ENCODE measurements around the gene TEX54. TPM values are rescaled to one million over a fixed set of nuclear protein-coding genes. Genes with fewer than 3 reads are reported as not detected.
A peak's percentile ranks its signal among the peaks of the same experiment; 100 is the strongest.

The TEX54 gene
- polyA plus RNA-seq (2011; rRNA removed), result not detected in 2 replicates
- polyA plus RNA-seq (2012; cell fraction: cytosol; rRNA removed), result not detected in 2 replicates
- 0.39 TPM in 1 of 2 replicates, not detected in the other for polyA plus RNA-seq (2012; cell fraction: nucleus; rRNA removed)
- polyA plus RNA-seq (2017; fragmentation: RNase III; extraction: RNeasy Plus Mini Kit Qiagen cat#74134 plus additional on column Dnase treatment), result not detected in 3 replicates
- not detected in 2 replicates for polyA minus RNA-seq (2011; rRNA and poly(A)+ RNA removed)

DNA sequence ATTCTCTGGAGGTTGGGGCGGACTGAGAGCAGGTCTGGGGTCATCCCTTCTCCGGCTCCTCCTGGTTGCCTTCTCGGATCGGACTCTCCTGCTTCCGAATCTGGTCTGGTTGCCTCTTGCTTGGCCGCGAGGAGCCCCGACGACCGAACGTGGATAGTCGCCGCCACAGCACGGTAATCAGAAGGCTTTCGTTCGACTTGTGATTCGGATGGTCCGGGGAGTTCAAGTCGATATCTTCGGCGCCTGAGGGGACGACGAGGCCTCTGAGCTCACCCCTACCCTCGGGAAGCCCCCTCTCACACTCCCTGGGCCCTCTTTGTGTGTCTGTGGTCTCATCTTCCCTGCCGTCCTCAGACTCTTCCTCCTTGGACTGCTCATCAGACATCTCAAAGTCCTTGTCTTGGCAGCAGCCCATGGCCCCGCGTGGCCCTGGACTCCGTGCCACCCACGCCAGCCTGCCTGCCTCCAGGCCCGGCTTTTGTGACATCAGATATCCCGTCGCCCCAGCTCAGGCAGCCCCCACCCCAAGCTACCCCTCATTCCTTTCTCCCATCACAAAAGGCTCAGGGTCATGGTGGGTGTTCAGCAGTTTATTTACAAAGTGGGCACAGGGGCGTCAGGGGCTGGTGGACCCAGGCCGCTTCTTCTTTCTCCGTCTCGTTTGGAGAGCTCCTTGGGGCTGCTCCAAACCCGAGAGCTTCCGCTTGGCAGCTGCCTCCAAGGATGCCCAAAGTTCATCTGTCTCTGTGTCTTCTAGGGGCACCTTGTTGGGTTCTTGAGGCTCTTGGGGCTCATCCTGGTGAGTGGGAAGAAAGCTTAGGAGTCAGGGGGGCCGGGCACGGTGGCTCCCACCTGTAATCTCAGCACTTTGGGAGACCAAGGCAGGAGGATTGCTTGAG, at the start of gene TEX54:
Gene TEX54, minus strand, starts transcription at position 506 of the 899 bp plus-strand sequence.
- TF ChIP-seq HOXB5 (CRISPR knock-in tag; IDR thresholded peaks at IDR 0.05), result 0 out of 2 replicates have a peak, but pooled peaks have one; percentile 19
- 0 out of 2 replicates have a peak, but pooled peaks have one; percentile 76 for TF ChIP-seq POLR2AphosphoS2 (conservative IDR thresholded peaks at IDR 0.05; ENCODE audit: low read length)
- TF ChIP-seq TFCP2L1 (CRISPR knock-in tag; IDR thresholded peaks at IDR 0.05), result no peak
- TF ChIP-seq, protein P1, sequence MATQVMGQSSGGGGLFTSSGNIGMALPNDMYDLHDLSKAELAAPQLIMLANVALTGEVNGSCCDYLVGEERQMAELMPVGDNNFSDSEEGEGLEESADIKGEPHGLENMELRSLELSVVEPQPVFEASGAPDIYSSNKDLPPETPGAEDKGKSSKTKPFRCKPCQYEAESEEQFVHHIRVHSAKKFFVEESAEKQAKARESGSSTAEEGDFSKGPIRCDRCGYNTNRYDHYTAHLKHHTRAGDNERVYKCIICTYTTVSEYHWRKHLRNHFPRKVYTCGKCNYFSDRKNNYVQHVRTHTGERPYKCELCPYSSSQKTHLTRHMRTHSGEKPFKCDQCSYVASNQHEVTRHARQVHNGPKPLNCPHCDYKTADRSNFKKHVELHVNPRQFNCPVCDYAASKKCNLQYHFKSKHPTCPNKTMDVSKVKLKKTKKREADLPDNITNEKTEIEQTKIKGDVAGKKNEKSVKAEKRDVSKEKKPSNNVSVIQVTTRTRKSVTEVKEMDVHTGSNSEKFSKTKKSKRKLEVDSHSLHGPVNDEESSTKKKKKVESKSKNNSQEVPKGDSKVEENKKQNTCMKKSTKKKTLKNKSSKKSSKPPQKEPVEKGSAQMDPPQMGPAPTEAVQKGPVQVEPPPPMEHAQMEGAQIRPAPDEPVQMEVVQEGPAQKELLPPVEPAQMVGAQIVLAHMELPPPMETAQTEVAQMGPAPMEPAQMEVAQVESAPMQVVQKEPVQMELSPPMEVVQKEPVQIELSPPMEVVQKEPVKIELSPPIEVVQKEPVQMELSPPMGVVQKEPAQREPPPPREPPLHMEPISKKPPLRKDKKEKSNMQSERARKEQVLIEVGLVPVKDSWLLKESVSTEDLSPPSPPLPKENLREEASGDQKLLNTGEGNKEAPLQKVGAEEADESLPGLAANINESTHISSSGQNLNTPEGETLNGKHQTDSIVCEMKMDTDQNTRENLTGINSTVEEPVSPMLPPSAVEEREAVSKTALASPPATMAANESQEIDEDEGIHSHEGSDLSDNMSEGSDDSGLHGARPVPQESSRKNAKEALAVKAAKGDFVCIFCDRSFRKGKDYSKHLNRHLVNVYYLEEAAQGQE (IDR thresholded peaks at IDR 0.05), result no peak
- Histone ChIP-seq H3K27ac (peak within 1 kb of the TSS; percentile 91 to 94), H3K9me3 (no peaks in the 10 kb centered on the region), H3K4me3 (peak within 1 kb of the TSS; percentile 85), H3K4me2 (peak within 1 kb of the TSS; percentile 78), H3K4me1 (peaks cover 19% of the 10 kb centered on the region)
- DNase-seq (ENCODE audit: low read depth in 1 of 2, low spot score in 1 of 2) (no peak), ATAC-seq (peak; percentile 49 to 51), FAIRE-seq (no peak)
- ChIA-PET POLR2A (interaction anchor here (0.6 to 2.2 kb wide), 14 partner anchors 8 to 211 kb away, joined by 3 to 52 read pairs (median 6); partner anchors contain the start of genes B3GAT3, HNRNPUL2, SLC3A2 and TMEM179B), CTCF (interaction anchor here (0.6 to 3.0 kb wide), 5 partner anchors 9 to 438 kb away, joined by 3 to 16 read pairs (median 4); partner anchors contain the start of gene TMEM179B)
- 23% methylated on average over 39 of the region's 40 CpGs for WGBS (ENCODE audit: missing lambda C conversion rate)

DNA sequence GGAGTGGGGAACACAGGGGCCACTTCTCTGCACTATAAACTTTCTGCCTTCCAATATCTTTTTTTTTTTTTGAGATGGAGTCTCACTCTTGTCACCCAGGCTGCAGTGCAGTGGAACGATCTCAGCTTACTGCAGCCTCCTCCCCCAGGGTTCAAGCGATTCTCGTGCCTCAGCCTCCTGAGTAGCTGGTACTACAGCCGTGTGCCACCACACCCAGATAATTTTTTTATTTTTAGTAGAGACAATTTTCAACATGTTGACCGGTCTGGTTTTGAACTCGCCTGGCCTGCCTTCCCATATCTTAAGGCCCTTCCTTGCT, 49.7 kb upstream of the TEX54 start:
- FAIRE-seq (no peak), DNase-seq (ENCODE audit: low read depth in 1 of 2, low spot score in 1 of 2) (no peak), ATAC-seq (no peak)
- Histone ChIP-seq H3K4me2 (peak overlapping the region; percentile 95), H3K9me3 (no peaks in the 10 kb centered on the region), H3K27ac (peak overlapping the region; percentile 97 to 100), H3K4me1 (peaks cover 61% of the 10 kb centered on the region), H3K4me3 (peak overlapping the region; percentile 89)
- TF ChIP-seq, protein P2, sequence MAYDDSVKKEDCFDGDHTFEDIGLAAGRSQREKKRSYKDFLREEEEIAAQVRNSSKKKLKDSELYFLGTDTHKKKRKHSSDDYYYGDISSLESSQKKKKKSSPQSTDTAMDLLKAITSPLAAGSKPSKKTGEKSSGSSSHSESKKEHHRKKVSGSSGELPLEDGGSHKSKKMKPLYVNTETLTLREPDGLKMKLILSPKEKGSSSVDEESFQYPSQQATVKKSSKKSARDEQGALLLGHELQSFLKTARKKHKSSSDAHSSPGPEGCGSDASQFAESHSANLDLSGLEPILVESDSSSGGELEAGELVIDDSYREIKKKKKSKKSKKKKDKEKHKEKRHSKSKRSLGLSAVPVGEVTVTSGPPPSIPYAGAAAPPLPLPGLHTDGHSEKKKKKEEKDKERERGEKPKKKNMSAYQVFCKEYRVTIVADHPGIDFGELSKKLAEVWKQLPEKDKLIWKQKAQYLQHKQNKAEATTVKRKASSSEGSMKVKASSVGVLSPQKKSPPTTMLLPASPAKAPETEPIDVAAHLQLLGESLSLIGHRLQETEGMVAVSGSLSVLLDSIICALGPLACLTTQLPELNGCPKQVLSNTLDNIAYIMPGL (CRISPR knock-in tag; IDR thresholded peaks at IDR 0.05; ENCODE audit: borderline replicate concordance), result no peak
- TF ChIP-seq JUN (IDR thresholded peaks at IDR 0.05), result no peak
- no peak for TF ChIP-seq EHF (CRISPR knock-in tag; IDR thresholded peaks at IDR 0.05)
- no peak for TF ChIP-seq PHF8 (IDR thresholded peaks at IDR 0.05; ENCODE audit: borderline replicate concordance, low read depth)
- no peak for TF ChIP-seq EHMT2 (IDR thresholded peaks at IDR 0.05; ENCODE audit: low read depth)
- TF ChIP-seq ZSCAN20 (CRISPR knock-in tag; IDR thresholded peaks at IDR 0.05), result no peak
- no peak for TF ChIP-seq CBX8 (IDR thresholded peaks at IDR 0.05)
- TF ChIP-seq HOXB5 (CRISPR knock-in tag; IDR thresholded peaks at IDR 0.05), result no peak
- no peak for TF ChIP-seq RNF2 (IDR thresholded peaks at IDR 0.05; ENCODE audit: borderline replicate concordance, low read depth)
- TF ChIP-seq SMC3 (IDR thresholded peaks at IDR 0.05), result no peak
- no peak for TF ChIP-seq RFX5 (IDR thresholded peaks at IDR 0.05)
- TF ChIP-seq CHD2 (IDR thresholded peaks at IDR 0.05; ENCODE audit: low read length, partially characterized antibody), result no peak
- TF ChIP-seq, protein P3, sequence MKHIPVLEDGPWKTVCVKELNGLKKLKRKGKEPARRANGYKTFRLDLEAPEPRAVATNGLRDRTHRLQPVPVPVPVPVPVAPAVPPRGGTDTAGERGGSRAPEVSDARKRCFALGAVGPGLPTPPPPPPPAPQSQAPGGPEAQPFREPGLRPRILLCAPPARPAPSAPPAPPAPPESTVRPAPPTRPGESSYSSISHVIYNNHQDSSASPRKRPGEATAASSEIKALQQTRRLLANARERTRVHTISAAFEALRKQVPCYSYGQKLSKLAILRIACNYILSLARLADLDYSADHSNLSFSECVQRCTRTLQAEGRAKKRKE (CRISPR knock-in tag; IDR thresholded peaks at IDR 0.05; ENCODE audit: low read depth), result no peak
- TF ChIP-seq, protein P4, sequence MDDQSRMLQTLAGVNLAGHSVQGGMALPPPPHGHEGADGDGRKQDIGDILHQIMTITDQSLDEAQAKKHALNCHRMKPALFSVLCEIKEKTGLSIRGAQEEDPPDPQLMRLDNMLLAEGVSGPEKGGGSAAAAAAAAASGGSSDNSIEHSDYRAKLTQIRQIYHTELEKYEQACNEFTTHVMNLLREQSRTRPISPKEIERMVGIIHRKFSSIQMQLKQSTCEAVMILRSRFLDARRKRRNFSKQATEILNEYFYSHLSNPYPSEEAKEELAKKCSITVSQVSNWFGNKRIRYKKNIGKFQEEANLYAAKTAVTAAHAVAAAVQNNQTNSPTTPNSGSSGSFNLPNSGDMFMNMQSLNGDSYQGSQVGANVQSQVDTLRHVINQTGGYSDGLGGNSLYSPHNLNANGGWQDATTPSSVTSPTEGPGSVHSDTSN (IDR thresholded peaks at IDR 0.05), result no peak
- CTCF ChIA-PET, result interaction anchor here (4.6 to 6.1 kb wide), 2 partner anchors 24 to 28 kb away, joined by 21 to 42 read pairs; no protein-coding TSS in a partner anchor
- WGBS (ENCODE audit: missing lambda C conversion rate), result 31% methylated on average over 6 of the region's 6 CpGs
- POLR2A ChIA-PET, result interaction anchor here (1.0 to 3.2 kb wide), 4 partner anchors 12 to 42 kb away, joined by 3 to 48 read pairs (median 26); partner anchors contain the start of gene WDR74
